Panc1 (cell line): ENCODE results near the gene RAP1GAP. TPM values are rescaled to one million over a fixed set of nuclear protein-coding genes. Genes with fewer than 3 reads are reported as not detected.

Source experiments
- ATAC-seq: fragments of 200-7000 bp; cut with Tn5 transposase; 2 replicates; pipeline ENCODE4 v1.9.1; 2020; ENCODE audit warnings: mild to moderate bottlenecking, moderate library complexity
- BruUV-seq: library from RNA; stranded (reverse); fragments of 400-500 nt; replicated peaks from 2 replicates; lab custom pipeline; 2021; lab: Mats Ljungman, UMichigan
- CTCF ChIA-PET: fragments of 300-600 bp; sonication (Branson Sonifier 250); formaldehyde crosslinking; loops from one replicate; lab custom pipeline; 2022; ENCODE audit warnings: antibody characterized with exemption; lab: Charles Lee
- POLR2A ChIA-PET: fragments of 300-600 bp; sonication (Branson Sonifier 250); formaldehyde crosslinking; loops from one replicate; lab custom pipeline; 2022; ENCODE audit warnings: antibody characterized with exemption; lab: Charles Lee
- DNase-seq: peaks from one replicate; pipeline ENCODE4 v3.0.0-alpha.2; 2010; ENCODE audit warnings: low read depth, low spot score
- H3K27ac ChIP-seq: 2 replicates; pipeline ENCODE4 v1.5.1; 2011; ENCODE audit warnings: mild to moderate bottlenecking, low read length, inconsistent platforms
- H3K27me3 ChIP-seq: fragments of 200-500 bp; sonication (Bioruptor generic); 2 replicates; pipeline ENCODE4 v1.6.0; 2014; ENCODE audit warnings: low read length, inconsistent platforms; ENCODE audit not compliant: control insufficient read depth, insufficient read depth
- H3K36me3 ChIP-seq: fragments of 200-500 bp; sonication (Bioruptor generic); 2 replicates; pipeline ENCODE4 v1.5.1; 2014; ENCODE audit warnings: inconsistent platforms, mild to moderate bottlenecking, low read length, moderate library complexity; ENCODE audit not compliant: control insufficient read depth, insufficient read depth
- H3K4me1 ChIP-seq: 2 replicates; pipeline ENCODE4 v1.5.1; 2011; ENCODE audit warnings: inconsistent platforms, mild to moderate bottlenecking, low read length, moderate library complexity; ENCODE audit not compliant: control insufficient read depth, insufficient read depth
- H3K4me3 ChIP-seq, 2 experiments: 2 replicates each; pipeline ENCODE4 v1.5.1; 2011 to 2012; ENCODE audit warnings: low read depth in 2 of 2, low read length in 2 of 2, mild to moderate bottlenecking in 2 of 2, inconsistent platforms in 1 of 2, moderate library complexity in 1 of 2
- H3K9me3 ChIP-seq: fragments of 200-500 bp; sonication (Bioruptor generic); 2 replicates; pipeline ENCODE4 v1.5.1; 2014; ENCODE audit warnings: low read depth, mild to moderate bottlenecking, inconsistent platforms, low read length, moderate library complexity; ENCODE audit not compliant: control insufficient read depth, insufficient read depth
- POLR2AphosphoS5 ChIP-seq: IDR thresholded peaks from 2 replicates; pipeline ENCODE4 v1.6.1; 2012; ENCODE audit warnings: mild to moderate bottlenecking, low read depth, low read length, moderate library complexity
- SIN3A ChIP-seq: IDR thresholded peaks from 2 replicates; pipeline ENCODE4 v1.6.1; 2012; ENCODE audit warnings: low read depth, mild to moderate bottlenecking, low read length, moderate library complexity, borderline replicate concordance; ENCODE audit not compliant: insufficient read depth
- TCF7L2 ChIP-seq: IDR thresholded peaks from 2 replicates; pipeline ENCODE4 v1.6.1; 2011; ENCODE audit warnings: mild to moderate bottlenecking, low read depth, low read length, inconsistent platforms
- in situ Hi-C: cut with HindIII; loops from 2 replicates; pipeline ENCODE4 v1.10.0; 2016; ENCODE audit warnings: low sequenced_read_pairs, low pct_unique_long_range_greater_than_20kb
- intact Hi-C: fragments of 100-400 bp; cut with micrococcal nuclease; formaldehyde crosslinking; loops from one replicate; pipeline ENCODE4 v1.10.0; 2022; ENCODE audit not compliant: unreplicated experiment
- total RNA-seq: library from RNA; stranded (reverse); gene quantifications from one replicate; pipeline ENCODE4 v1.2.1, GENCODE V29; 2021; ENCODE audit not compliant: unreplicated experiment
- TF ChIP-seq, protein P1 (sequence below), 2 experiments: IDR thresholded peaks; 2 replicates each; pipeline ENCODE4 v1.6.1; 2011 to 2012; ENCODE audit warnings: low read depth in 2 of 2, control low read depth in 1 of 2, low read length in 1 of 2, mild to moderate bottlenecking in 1 of 2, moderate library complexity in 1 of 2; ENCODE audit not compliant: insufficient read depth in 1 of 2
- TF ChIP-seq, protein P2 (sequence below): fragments of 450-650 bp; IDR thresholded peaks from 2 replicates; pipeline ENCODE4 v1.5.1; 2017; ENCODE audit warnings: mild to moderate bottlenecking

The RAP1GAP gene
- total RNA-seq, 1 experiment from 2014 or later = 4.6 TPM

DNA sequence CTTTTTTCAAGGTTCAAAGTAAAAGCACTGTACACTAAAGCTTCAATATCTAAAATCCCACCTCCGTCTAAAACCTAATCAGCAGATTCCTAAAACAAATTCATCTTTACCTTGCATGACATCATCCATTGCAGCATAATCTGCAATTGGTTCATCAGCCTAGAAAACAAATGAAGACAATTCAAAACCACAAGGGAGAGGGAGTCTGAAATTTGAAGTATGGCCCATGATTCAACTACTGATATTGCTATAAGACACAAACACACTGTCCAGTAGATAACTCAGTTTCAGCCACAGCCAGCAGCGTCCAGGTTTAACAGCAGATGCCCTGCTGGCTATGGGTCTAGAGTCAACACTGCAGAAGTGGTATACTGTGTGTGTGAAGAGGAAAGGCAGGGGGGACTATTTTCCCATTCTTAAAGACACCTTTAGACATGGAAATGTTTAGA is 17.9 kb upstream of the RAP1GAP start:
- TF ChIP-seq SIN3A (no peak), TCF7L2 (no peak), POLR2AphosphoS5 (no peak)
- TF ChIP-seq, protein P1, sequence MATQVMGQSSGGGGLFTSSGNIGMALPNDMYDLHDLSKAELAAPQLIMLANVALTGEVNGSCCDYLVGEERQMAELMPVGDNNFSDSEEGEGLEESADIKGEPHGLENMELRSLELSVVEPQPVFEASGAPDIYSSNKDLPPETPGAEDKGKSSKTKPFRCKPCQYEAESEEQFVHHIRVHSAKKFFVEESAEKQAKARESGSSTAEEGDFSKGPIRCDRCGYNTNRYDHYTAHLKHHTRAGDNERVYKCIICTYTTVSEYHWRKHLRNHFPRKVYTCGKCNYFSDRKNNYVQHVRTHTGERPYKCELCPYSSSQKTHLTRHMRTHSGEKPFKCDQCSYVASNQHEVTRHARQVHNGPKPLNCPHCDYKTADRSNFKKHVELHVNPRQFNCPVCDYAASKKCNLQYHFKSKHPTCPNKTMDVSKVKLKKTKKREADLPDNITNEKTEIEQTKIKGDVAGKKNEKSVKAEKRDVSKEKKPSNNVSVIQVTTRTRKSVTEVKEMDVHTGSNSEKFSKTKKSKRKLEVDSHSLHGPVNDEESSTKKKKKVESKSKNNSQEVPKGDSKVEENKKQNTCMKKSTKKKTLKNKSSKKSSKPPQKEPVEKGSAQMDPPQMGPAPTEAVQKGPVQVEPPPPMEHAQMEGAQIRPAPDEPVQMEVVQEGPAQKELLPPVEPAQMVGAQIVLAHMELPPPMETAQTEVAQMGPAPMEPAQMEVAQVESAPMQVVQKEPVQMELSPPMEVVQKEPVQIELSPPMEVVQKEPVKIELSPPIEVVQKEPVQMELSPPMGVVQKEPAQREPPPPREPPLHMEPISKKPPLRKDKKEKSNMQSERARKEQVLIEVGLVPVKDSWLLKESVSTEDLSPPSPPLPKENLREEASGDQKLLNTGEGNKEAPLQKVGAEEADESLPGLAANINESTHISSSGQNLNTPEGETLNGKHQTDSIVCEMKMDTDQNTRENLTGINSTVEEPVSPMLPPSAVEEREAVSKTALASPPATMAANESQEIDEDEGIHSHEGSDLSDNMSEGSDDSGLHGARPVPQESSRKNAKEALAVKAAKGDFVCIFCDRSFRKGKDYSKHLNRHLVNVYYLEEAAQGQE (IDR thresholded peaks at IDR 0.05; ENCODE audit: insufficient read depth in 1 of 2, low read depth in 2 of 2, low read length in 1 of 2) = no peak
- TF ChIP-seq, protein P2, sequence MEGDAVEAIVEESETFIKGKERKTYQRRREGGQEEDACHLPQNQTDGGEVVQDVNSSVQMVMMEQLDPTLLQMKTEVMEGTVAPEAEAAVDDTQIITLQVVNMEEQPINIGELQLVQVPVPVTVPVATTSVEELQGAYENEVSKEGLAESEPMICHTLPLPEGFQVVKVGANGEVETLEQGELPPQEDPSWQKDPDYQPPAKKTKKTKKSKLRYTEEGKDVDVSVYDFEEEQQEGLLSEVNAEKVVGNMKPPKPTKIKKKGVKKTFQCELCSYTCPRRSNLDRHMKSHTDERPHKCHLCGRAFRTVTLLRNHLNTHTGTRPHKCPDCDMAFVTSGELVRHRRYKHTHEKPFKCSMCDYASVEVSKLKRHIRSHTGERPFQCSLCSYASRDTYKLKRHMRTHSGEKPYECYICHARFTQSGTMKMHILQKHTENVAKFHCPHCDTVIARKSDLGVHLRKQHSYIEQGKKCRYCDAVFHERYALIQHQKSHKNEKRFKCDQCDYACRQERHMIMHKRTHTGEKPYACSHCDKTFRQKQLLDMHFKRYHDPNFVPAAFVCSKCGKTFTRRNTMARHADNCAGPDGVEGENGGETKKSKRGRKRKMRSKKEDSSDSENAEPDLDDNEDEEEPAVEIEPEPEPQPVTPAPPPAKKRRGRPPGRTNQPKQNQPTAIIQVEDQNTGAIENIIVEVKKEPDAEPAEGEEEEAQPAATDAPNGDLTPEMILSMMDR = no peak
- no TSS peak for BruUV-seq
- Histone ChIP-seq H3K4me1 (no peaks in the 10 kb centered on the region), H3K36me3 (0 out of 2 replicates have a peak, but pooled peaks cover 10% of the 10 kb centered on the region), H3K9me3 (no peaks in the 10 kb centered on the region), H3K27ac (no peak overlapping the region), H3K27me3 (no peaks in the 10 kb centered on the region), H3K4me3 (no peak overlapping the region)
- in situ Hi-C loops = no loop called here
- ATAC-seq = no peak
- DNase-seq = no peak
- CTCF ChIA-PET = no interaction called here
- intact Hi-C loops = no loop called here
- POLR2A ChIA-PET = no interaction called here

DNA sequence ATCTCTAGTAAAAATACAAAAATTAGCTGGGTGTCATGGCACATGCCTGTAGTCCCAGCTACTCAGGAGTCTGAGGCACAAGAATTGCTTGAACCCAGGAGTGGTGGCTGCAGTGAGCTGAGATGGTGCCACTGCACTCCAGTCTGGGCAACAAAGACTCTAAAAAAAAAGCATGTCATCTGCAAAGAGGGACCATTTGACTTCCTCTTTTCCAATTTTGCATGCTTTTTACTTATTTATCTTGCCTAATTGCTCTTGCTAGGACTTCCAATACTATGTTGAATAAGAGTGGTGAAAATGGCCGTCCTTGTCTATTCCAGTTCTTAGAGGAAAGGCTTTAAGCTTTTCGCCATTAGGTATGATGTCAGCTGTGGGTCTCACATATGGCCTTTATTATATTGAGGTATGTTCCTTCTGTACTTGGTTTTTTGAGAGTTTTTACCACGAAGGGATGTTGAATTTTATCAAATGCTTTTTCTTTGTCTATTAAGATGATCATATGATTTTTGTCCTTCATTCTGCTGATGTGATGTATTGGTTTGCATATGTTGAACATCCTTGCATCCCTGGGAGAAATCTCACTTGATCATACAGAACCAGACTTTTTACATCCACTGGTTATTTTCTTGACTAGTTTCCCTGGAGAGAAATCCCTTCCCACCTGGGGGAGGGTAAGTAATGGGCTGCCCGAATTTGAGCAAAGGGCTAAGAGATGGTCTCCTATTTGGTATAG is 17.0 kb upstream of the RAP1GAP start:
- Histone ChIP-seq H3K27ac (no peak overlapping the region), H3K36me3 (0 out of 2 replicates have a peak, but pooled peaks cover 10% of the 10 kb centered on the region), H3K9me3 (no peaks in the 10 kb centered on the region), H3K4me1 (no peaks in the 10 kb centered on the region), H3K4me3 (no peak overlapping the region), H3K27me3 (no peaks in the 10 kb centered on the region)
- ChIA-PET CTCF (interaction anchor here (0.5 kb wide), 1 partner anchor 26 kb away, joined by 3 read pairs; no protein-coding TSS in a partner anchor), POLR2A (no interaction called here)
- no peak for DNase-seq
- intact Hi-C loops (no loop called here), in situ Hi-C loops (no loop called here)
- TF ChIP-seq, protein P2 = no peak
- TF ChIP-seq SIN3A (no peak), POLR2AphosphoS5 (no peak), TCF7L2 (no peak)
- TF ChIP-seq, protein P1 (IDR thresholded peaks at IDR 0.05; ENCODE audit: insufficient read depth in 1 of 2, low read depth in 2 of 2, low read length in 1 of 2) = no peak
- BruUV-seq = no TSS peak
- ATAC-seq = no peak
